GM19035 (cell line): ENCODE data around the gene CPNE6.

Experiments
- ATAC-seq: cut with Tn5 transposase; IDR thresholded peaks from one replicate; pipeline ENCODE4 v1.9.1; 2021; ENCODE audit not compliant: unreplicated experiment

Gene CPNE6

GRCh38 chr14:24126939-24127338 is 55.6 kb downstream of the CPNE6 start:
- ATAC-seq, result no peak

DNA sequence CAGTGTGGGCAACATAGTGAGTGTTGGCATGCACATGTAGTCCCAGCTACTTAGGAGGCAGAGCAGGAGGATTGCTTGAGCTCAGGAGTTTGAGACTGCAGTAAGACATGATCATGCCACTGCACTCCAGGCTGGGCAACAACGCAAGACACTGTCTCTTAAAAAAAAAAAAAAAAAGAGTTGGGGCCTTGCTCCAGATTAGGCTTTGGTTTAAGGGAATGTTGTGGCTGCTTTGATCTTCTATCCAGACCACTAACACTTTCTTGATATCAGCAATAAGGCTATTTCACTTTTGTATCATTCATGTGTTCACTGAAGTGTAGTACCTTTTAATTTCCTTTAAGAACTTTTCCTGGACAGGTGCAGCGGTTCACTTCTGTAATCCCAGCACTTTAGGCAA is 56.3 kb downstream of the CPNE6 start:
- no peak for ATAC-seq
